MM.1S (cell line): Measurements from ENCODE around the gene TCF15.

Experiments
- DNase-seq: peaks from one replicate; pipeline ENCODE4 v3.0.0-alpha.2; 2015
- H2AFZ ChIP-seq: fragments of 300-600 bp; sonication (generic); 2 replicates; pipeline ENCODE4 v1.6.0; 2016; ENCODE audit warnings: antibody characterized with exemption, low read length
- H3F3A ChIP-seq: fragments of 300-600 bp; sonication (generic); 2 replicates; pipeline ENCODE4 v1.6.1; 2016; ENCODE audit warnings: mild to moderate bottlenecking, antibody characterized with exemption, low read length, moderate library complexity, mixed read lengths; ENCODE audit not compliant: insufficient read depth
- H3K27ac ChIP-seq: fragments of 300-600 bp; sonication (generic); 2 replicates; pipeline ENCODE4 v1.5.1; 2016; ENCODE audit warnings: mild to moderate bottlenecking, low read length
- H3K27me3 ChIP-seq: fragments of 300-600 bp; sonication (generic); replicated peaks from 2 replicates; pipeline ENCODE4 v1.6.0; 2016; ENCODE audit warnings: low read length; ENCODE audit not compliant: insufficient read depth
- H3K36me3 ChIP-seq: fragments of 300-600 bp; sonication (generic); replicated peaks from 2 replicates; pipeline ENCODE4 v1.6.1; 2016; ENCODE audit warnings: mild to moderate bottlenecking, low read length, mixed read lengths; ENCODE audit not compliant: insufficient read depth
- H3K4me1 ChIP-seq: fragments of 300-600 bp; sonication (generic); 2 replicates; pipeline ENCODE4 v1.6.1; 2016; ENCODE audit warnings: low read length, mixed read lengths
- H3K4me2 ChIP-seq: fragments of 300-600 bp; sonication (generic); 2 replicates; pipeline ENCODE4 v1.6.0; 2016; ENCODE audit warnings: low read depth, low read length
- H3K4me3 ChIP-seq: fragments of 300-600 bp; sonication (generic); 2 replicates; pipeline ENCODE4 v1.5.1; 2016; ENCODE audit warnings: low read length, mixed read lengths
- H3K79me2 ChIP-seq: fragments of 300-600 bp; sonication (generic); 2 replicates; pipeline ENCODE4 v1.6.1; 2016; ENCODE audit warnings: mixed run types, low read length, mixed read lengths
- H3K9ac ChIP-seq: fragments of 300-600 bp; sonication (generic); 2 replicates; pipeline ENCODE4 v1.6.1; 2016; ENCODE audit warnings: low read length, mixed read lengths
- H3K9me2 ChIP-seq: fragments of 300-600 bp; sonication (generic); replicated peaks from 2 replicates; pipeline ENCODE4 v1.6.1; 2016; ENCODE audit warnings: mild to moderate bottlenecking, low read length, mixed read lengths; ENCODE audit not compliant: insufficient read depth
- H3K9me3 ChIP-seq: fragments of 300-600 bp; sonication (generic); replicated peaks from 2 replicates; pipeline ENCODE4 v1.6.1; 2016; ENCODE audit warnings: mild to moderate bottlenecking, low read length, mixed read lengths; ENCODE audit not compliant: insufficient read depth
- H4K20me1 ChIP-seq: fragments of 300-600 bp; sonication (generic); 2 replicates; pipeline ENCODE4 v1.6.1; 2016; ENCODE audit warnings: mild to moderate bottlenecking, low read length, moderate library complexity, mixed read lengths; ENCODE audit not compliant: insufficient read depth
- CTCF ChIP-seq: fragments of 300-600 bp; sonication (generic); IDR thresholded peaks from 2 replicates; pipeline ENCODE4 v1.5.1; 2016; ENCODE audit warnings: antibody characterized with exemption, low read length, mixed read lengths
- EZH2 ChIP-seq: fragments of 300-600 bp; sonication (generic); optimal IDR thresholded peaks from 2 replicates; pipeline ENCODE3; 2017; ENCODE audit warnings: low read depth, mild to moderate bottlenecking, antibody characterized with exemption, low read length, mixed read lengths
- EZH2phosphoT487 ChIP-seq: fragments of 300-600 bp; sonication (generic); IDR thresholded peaks from 2 replicates; pipeline ENCODE4 v1.6.1; 2018; ENCODE audit warnings: antibody characterized with exemption, low read length

TCF15 gene

DNA sequence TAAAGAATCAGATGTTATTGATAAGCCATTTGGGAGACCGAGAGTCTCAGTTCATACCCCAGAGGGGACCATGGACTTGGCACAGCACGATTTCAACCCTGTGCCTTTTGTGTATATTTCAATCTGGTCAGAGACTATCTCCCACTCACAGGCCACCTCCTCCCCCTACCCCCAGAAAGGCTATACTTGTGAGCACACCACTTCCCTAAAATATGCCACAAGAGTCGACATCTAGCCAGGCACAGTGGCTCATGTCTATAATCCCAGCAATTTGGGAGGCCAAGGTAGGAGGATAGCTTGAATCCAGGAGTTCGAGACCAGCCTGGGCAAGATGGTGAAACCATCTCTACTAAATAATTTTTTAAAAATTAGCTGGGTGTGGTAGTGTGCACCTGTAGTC lies 13.6 kb upstream of the TCF15 start:
- Histone ChIP-seq H3K79me2 (no peaks in the 10 kb centered on the region), H3K27me3 (0 out of 2 replicates have a peak, but pooled peaks cover 9% of the 10 kb centered on the region), H3K4me3 (no peak overlapping the region), H2AFZ (no peak overlapping the region), H3K9me3 (no peaks in the 10 kb centered on the region), H3F3A (no peaks in the 10 kb centered on the region), H3K9ac (no peak overlapping the region), H3K9me2 (no peaks in the 10 kb centered on the region), H4K20me1 (no peaks in the 10 kb centered on the region), H3K36me3 (no peaks in the 10 kb centered on the region), H3K4me1 (no peaks in the 10 kb centered on the region), H3K27ac (no peak overlapping the region), H3K4me2 (no peak overlapping the region)
- DNase-seq = no peak
- TF ChIP-seq EZH2 (no peak), CTCF (no peak), EZH2phosphoT487 (no peak)

DNA sequence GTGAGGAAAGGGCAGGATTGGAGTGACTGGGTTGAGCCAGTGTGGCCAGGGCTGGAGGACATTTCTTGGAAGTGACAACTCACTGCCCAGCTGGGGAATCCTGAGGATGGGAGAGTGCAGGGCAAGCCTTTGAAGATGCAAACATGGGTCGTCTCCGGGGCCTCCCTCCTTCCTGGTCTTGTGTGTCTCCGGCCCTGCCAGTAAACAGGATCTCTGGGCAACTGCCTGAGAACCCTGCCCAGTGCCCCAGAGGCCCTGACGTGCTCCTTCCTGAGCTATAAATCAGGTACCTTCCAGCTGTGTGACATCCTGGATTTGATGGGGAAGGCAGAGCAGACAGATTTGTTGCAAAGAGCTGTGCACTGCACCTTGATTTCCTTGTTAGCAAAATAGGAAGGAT lies 12.9 kb upstream of the TCF15 start:
- DNase-seq = no peak
- TF ChIP-seq CTCF = no peak
- Histone ChIP-seq H3K9me2 (no peaks in the 10 kb centered on the region), H3K27me3 (0 out of 2 replicates have a peak, but pooled peaks cover 5% of the 10 kb centered on the region), H3K4me3 (no peak overlapping the region), H4K20me1 (no peaks in the 10 kb centered on the region), H3K9ac (no peak overlapping the region), H3K36me3 (no peaks in the 10 kb centered on the region), H3K27ac (no peak overlapping the region), H3K4me1 (no peaks in the 10 kb centered on the region), H3K9me3 (no peaks in the 10 kb centered on the region), H3K79me2 (no peaks in the 10 kb centered on the region), H2AFZ (no peak overlapping the region), H3K4me2 (no peak overlapping the region), H3F3A (no peaks in the 10 kb centered on the region)

- H3K27me3 ChIP-seq = no peaks in the 10 kb centered on the region
- no peaks in the 10 kb centered on the region for H3K36me3 ChIP-seq
- H2AFZ ChIP-seq = no peak overlapping the region
- no peak overlapping the region for H3K4me2 ChIP-seq
- no peak overlapping the region for H3K9ac ChIP-seq
- H3F3A ChIP-seq = no peaks in the 10 kb centered on the region
- TF ChIP-seq CTCF (no peak), EZH2phosphoT487 (no peak), EZH2 (no peak)
- DNase-seq = no peak
- no peaks in the 10 kb centered on the region for H3K9me2 ChIP-seq
- no peaks in the 10 kb centered on the region for H3K79me2 ChIP-seq
- no peak overlapping the region for H3K27ac ChIP-seq
- H3K4me1 ChIP-seq = no peaks in the 10 kb centered on the region
- H3K4me3 ChIP-seq = no peak overlapping the region
- H3K9me3 ChIP-seq = no peaks in the 10 kb centered on the region
- no peaks in the 10 kb centered on the region for H4K20me1 ChIP-seq
Measured at GRCh38 chr20:622161-622560, 12.1 kb upstream of the TCF15 start.
